H9 (cell line): ENCODE results near the gene CCDC9B. TPM values are rescaled to one million over a fixed set of nuclear protein-coding genes. Genes with fewer than 3 reads are reported as not detected.

Experiments used
- DNase-seq: peaks from one replicate; pipeline ENCODE4 v3.0.0-alpha.2; 2017
- H2AFZ ChIP-seq: one replicate; pipeline ENCODE4 v1.6.1; 2013; ENCODE audit warnings: mild to moderate bottlenecking, low read length, control low read depth, moderate library complexity
- H2AK5ac ChIP-seq: 2 replicates; pipeline ENCODE4 v1.6.1; 2013; ENCODE audit warnings: low read length, control low read depth, mixed read lengths; ENCODE audit not compliant: insufficient read length
- H2BK120ac ChIP-seq: one replicate; pipeline ENCODE4 v1.6.1; 2013; ENCODE audit warnings: low read depth, mild to moderate bottlenecking, low read length, control low read depth, inconsistent platforms; ENCODE audit not compliant: poor library complexity, severe bottlenecking
- H2BK12ac ChIP-seq: 2 replicates; pipeline ENCODE4 v1.6.1; 2013; ENCODE audit warnings: low read length, control low read depth, mixed read lengths, low read depth; ENCODE audit not compliant: insufficient read length
- H2BK15ac ChIP-seq: 2 replicates; pipeline ENCODE4 v1.6.1; 2013; ENCODE audit warnings: low read depth, low read length, control low read depth
- H2BK20ac ChIP-seq: one replicate; pipeline ENCODE4 v1.6.1; 2013; ENCODE audit warnings: low read depth, mild to moderate bottlenecking, low read length, control low read depth, inconsistent platforms; ENCODE audit not compliant: poor library complexity, severe bottlenecking
- H2BK5ac ChIP-seq: 2 replicates; pipeline ENCODE4 v1.6.1; 2013; ENCODE audit warnings: low read length, control low read depth, mixed read lengths; ENCODE audit not compliant: insufficient read length
- H3K14ac ChIP-seq: 2 replicates; pipeline ENCODE4 v1.6.1; 2013; ENCODE audit warnings: low read length, control low read depth; ENCODE audit not compliant: insufficient read depth
- H3K18ac ChIP-seq: 2 replicates; pipeline ENCODE4 v1.6.1; 2013; ENCODE audit warnings: low read depth, mild to moderate bottlenecking, mixed read lengths, low read length, control low read depth; ENCODE audit not compliant: insufficient read length
- H3K23ac ChIP-seq: 2 replicates; pipeline ENCODE4 v1.6.1; 2013; ENCODE audit warnings: low read length, control low read depth, mixed read lengths, low read depth; ENCODE audit not compliant: insufficient read length
- H3K23me2 ChIP-seq: 2 replicates; pipeline ENCODE4 v1.6.1; 2013; ENCODE audit warnings: low read depth, mild to moderate bottlenecking, mixed read lengths, low read length, control low read depth; ENCODE audit not compliant: insufficient read length, poor library complexity, severe bottlenecking
- H3K27ac ChIP-seq: 2 replicates; pipeline ENCODE4 v1.5.1; 2013; ENCODE audit warnings: low read length, control low read depth, mixed read lengths, low read depth; ENCODE audit not compliant: insufficient read length
- H3K27me3 ChIP-seq: 2 replicates; pipeline ENCODE4 v1.6.1; 2013; ENCODE audit warnings: low read length, control low read depth, inconsistent platforms; ENCODE audit not compliant: insufficient read depth
- H3K4ac ChIP-seq: 2 replicates; pipeline ENCODE4 v1.6.1; 2013; ENCODE audit warnings: low read depth, mild to moderate bottlenecking, control low read depth, inconsistent platforms, low read length, moderate library complexity
- H3K4me1 ChIP-seq: 2 replicates; pipeline ENCODE4 v1.6.1; 2013; ENCODE audit warnings: low read length, control low read depth, inconsistent platforms; ENCODE audit not compliant: insufficient read depth
- H3K4me2 ChIP-seq: 2 replicates; pipeline ENCODE4 v1.6.1; 2013; ENCODE audit warnings: low read length, control low read depth, mixed read lengths; ENCODE audit not compliant: insufficient read length, insufficient read depth
- H3K56ac ChIP-seq: 2 replicates; pipeline ENCODE4 v1.6.1; 2013; ENCODE audit warnings: low read depth, mild to moderate bottlenecking, mixed read lengths, low read length, control low read depth; ENCODE audit not compliant: insufficient read length
- H3K79me1 ChIP-seq: 2 replicates; pipeline ENCODE4 v1.6.1; 2013; ENCODE audit warnings: low read depth, mild to moderate bottlenecking, moderate library complexity, low read length, control low read depth, inconsistent platforms; ENCODE audit not compliant: insufficient read depth, poor library complexity, severe bottlenecking
- H3K79me2 ChIP-seq: 2 replicates; pipeline ENCODE4 v1.6.1; 2013; ENCODE audit warnings: low read length, control low read depth, inconsistent platforms; ENCODE audit not compliant: insufficient read depth
- H3K9ac ChIP-seq: 2 replicates; pipeline ENCODE4 v1.6.1; 2013; ENCODE audit warnings: low read length, control low read depth, mixed read lengths; ENCODE audit not compliant: insufficient read length; ENCODE audit errors: extremely low read depth
- H3K9me3 ChIP-seq: one replicate; pipeline ENCODE4 v1.6.1; 2013; ENCODE audit warnings: low read depth, low read length, inconsistent platforms; ENCODE audit not compliant: control insufficient read depth
- H3T11ph ChIP-seq: one replicate; pipeline ENCODE4 v1.6.1; 2013; ENCODE audit warnings: mild to moderate bottlenecking, low read length, control low read depth, inconsistent platforms
- H4K20me1 ChIP-seq: one replicate; pipeline ENCODE4 v1.6.1; 2013; ENCODE audit not compliant: control insufficient read depth, insufficient read length, insufficient read depth
- H4K5ac ChIP-seq: 2 replicates; pipeline ENCODE4 v1.6.1; 2013; ENCODE audit warnings: low read depth, mild to moderate bottlenecking, mixed read lengths, low read length, control low read depth; ENCODE audit not compliant: insufficient read length
- H4K8ac ChIP-seq: replicated peaks from 2 replicates; pipeline ENCODE4 v1.6.1; 2013; ENCODE audit warnings: low read length, control low read depth, mixed read lengths, low read depth; ENCODE audit not compliant: insufficient read length
- H4K91ac ChIP-seq: 2 replicates; pipeline ENCODE4 v1.6.1; 2013; ENCODE audit warnings: low read depth, mild to moderate bottlenecking, moderate library complexity, mixed read lengths, low read length, control low read depth; ENCODE audit not compliant: insufficient read length
- H3K27ac Mint-ChIP-seq, 3 experiments: 2 replicates in 2 of 3; 3 replicates in 1 of 3; pipeline ENCODE4 v1.8.0; 2020 to 2021; ENCODE audit warnings: mixed read lengths in 3 of 3, mild to moderate bottlenecking in 1 of 3, moderate library complexity in 1 of 3
- H3K27me3 Mint-ChIP-seq: 2 replicates; pipeline ENCODE4 v1.8.0; 2021; ENCODE audit warnings: low read depth, mild to moderate bottlenecking, moderate library complexity, mixed read lengths
- H3K36me3 Mint-ChIP-seq, 3 experiments: 2 replicates in 2 of 3; 3 replicates in 1 of 3; pipeline ENCODE4 v1.8.0; 2020 to 2021; ENCODE audit warnings: low read depth in 3 of 3, mixed read lengths in 3 of 3; ENCODE audit not compliant: insufficient read depth in 1 of 3
- H3K4me1 Mint-ChIP-seq, 2 experiments: 2 replicates each; pipeline ENCODE4 v1.8.0; 2020; ENCODE audit warnings: mixed read lengths in 2 of 2
- H3K4me3 Mint-ChIP-seq, 2 experiments: 2 replicates in 1 of 2; 3 replicates in 1 of 2; pipeline ENCODE4 v1.8.0; 2020 to 2021; ENCODE audit warnings: mild to moderate bottlenecking in 2 of 2, mixed read lengths in 2 of 2, moderate library complexity in 1 of 2
- H3K9me3 Mint-ChIP-seq, 2 experiments: 2 replicates in 1 of 2; 3 replicates in 1 of 2; pipeline ENCODE4 v1.8.0; 2020; ENCODE audit warnings: mild to moderate bottlenecking in 2 of 2, mixed read lengths in 2 of 2, moderate library complexity in 1 of 2
- CTCF ChIP-seq: fragments of 200-600 bp; sonication (generic); conservative IDR thresholded peaks from 3 replicates; pipeline ENCODE4 v1.8.0; 2021; ENCODE audit warnings: antibody characterized with exemption, mild to moderate bottlenecking
- WGBS: extraction: QIAGEN DNeasy Blood & Tissue Kit; methylation state at CpG from one replicate; pipeline ENCODE4 v1.1.7; 2013; ENCODE audit warnings: missing lambda C conversion rate, low lambda C conversion rate, mixed read lengths; ENCODE audit not compliant: insufficient read length; ENCODE audit errors: extremely low coverage; 5-methylcytosine and 5-hydroxymethylcytosine counted together
- total RNA-seq: library from RNA; stranded (reverse); gene quantifications from 2 replicates; pipeline ENCODE4 v1.2.1, GENCODE V29; 2021

The CCDC9B gene
- total RNA-seq, 1 experiment from 2014 or later, result 0.48 TPM

- no CpG with 5 or more reads among the region's 3 CpGs for WGBS
- H3K4me3 Mint-ChIP-seq, result no peak overlapping the region; a peak in 1 of 5 replicates
- H3K4me1 Mint-ChIP-seq, result peaks cover 12 to 16% of the 10 kb centered on the region in 2 experiments
- H3K27me3 Mint-ChIP-seq, result no peaks in the 10 kb centered on the region; the same call in 1 of the 2 replicates
- Histone ChIP-seq H3T11ph (no peak overlapping the region), H2BK20ac (no peak overlapping the region), H4K8ac (no peak overlapping the region), H3K4me2 (no peak overlapping the region), H3K18ac (no peak overlapping the region), H2BK5ac (no peak overlapping the region), H4K20me1 (no peaks in the 10 kb centered on the region), H3K27ac (no peak overlapping the region), H3K4me1 (peaks cover 10% of the 10 kb centered on the region), H3K9ac (no peak overlapping the region), H2AFZ (no peak overlapping the region), H4K5ac (no peak overlapping the region), H3K4ac (no peak overlapping the region), H3K23ac (no peak overlapping the region), H2AK5ac (no peak overlapping the region), H2BK120ac (no peak overlapping the region), H3K9me3 (no peaks in the 10 kb centered on the region), H3K27me3 (no peaks in the 10 kb centered on the region), H3K56ac (no peak overlapping the region), H2BK12ac (no peak overlapping the region), H3K23me2 (no peaks in the 10 kb centered on the region), H3K14ac (no peak overlapping the region), H4K91ac (no peak overlapping the region), H2BK15ac (no peak overlapping the region), H3K79me2 (no peaks in the 10 kb centered on the region), H3K79me1 (no peaks in the 10 kb centered on the region)
- H3K9me3 Mint-ChIP-seq, result no peaks in the 10 kb centered on the region
- H3K27ac Mint-ChIP-seq, result no peak overlapping the region; a peak in 2 of 7 replicates
- no peak for DNase-seq
- H3K36me3 Mint-ChIP-seq, result no peaks in the 10 kb centered on the region; a peak in 1 of 7 replicates
- no peak for TF ChIP-seq CTCF
Measured at GRCh38 chr15:40377606-40378005, 36.9 kb upstream of the CCDC9B start.
